RCC 7860 (cell line): Measurements from ENCODE around the gene TSPAN18.

Source experiments
- DNase-seq: peaks from one replicate; pipeline ENCODE4 v3.0.0-alpha.2; 2015; ENCODE audit warnings: low spot score
- FAIRE-seq: peaks from 2 replicates; lab custom pipeline; 2012; peaks lifted over from hg19 to GRCh38; lab: Jason Lieb, UNC

TSPAN18 gene

DNA sequence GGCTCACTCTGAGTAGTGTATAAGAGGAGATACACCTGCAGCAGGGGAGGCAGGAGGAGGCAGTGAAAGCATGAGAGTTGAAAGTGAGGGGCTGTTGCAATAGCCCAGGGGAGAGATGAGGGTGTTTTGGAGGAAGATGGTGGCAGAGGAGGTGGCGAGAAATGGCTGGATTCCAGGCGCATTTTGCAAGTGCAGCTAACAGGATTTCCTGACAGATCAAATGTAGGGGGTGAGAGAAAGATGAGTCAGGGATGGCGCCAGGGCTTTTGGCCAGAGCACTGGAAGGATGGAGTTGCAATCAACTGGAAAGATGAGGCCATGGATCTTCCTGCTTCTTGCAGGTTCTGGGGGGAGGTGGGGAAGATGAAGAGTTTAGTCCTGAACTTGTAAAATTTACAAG lies 16.8 kb upstream of the TSPAN18 start:
- peak; percentile 23 for DNase-seq

DNA sequence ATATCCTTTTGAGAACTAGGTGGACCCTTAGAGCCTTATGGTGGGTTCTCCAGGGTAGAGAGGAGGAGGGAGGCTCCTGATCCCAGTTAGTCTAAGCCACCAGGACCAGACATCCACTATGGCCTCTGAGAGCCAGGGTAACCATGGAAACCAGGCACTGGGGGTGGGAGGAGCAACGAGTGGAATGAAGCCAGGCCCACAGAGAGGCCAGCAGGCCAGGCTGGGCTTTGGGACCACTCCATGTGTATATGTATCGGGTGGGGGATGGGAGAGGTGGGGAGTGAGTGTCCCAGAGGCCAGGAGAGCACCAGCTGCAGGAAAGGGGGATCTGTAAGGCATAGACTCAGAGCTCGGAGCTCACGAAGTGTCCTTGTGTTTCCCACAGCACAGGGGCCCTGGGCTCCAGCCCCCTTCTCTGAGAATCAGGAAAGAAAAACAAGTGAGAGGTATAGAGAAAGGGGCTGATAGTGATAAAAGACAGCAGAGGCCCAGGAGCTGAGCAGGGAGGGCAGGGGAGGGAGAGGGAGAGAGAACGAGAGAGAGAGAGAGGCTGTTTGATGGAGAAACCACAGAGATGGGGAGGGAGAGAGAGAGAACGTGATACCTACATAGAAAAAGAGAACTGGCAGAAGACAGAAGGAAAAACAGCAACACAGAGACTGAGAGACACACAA lies 15.5 kb upstream of the TSPAN18 start:
- no peak for DNase-seq
- no peak for FAIRE-seq

More for the DNA sequence above, 16.8 kb upstream of the TSPAN18 start:
- FAIRE-seq = no peak

DNA sequence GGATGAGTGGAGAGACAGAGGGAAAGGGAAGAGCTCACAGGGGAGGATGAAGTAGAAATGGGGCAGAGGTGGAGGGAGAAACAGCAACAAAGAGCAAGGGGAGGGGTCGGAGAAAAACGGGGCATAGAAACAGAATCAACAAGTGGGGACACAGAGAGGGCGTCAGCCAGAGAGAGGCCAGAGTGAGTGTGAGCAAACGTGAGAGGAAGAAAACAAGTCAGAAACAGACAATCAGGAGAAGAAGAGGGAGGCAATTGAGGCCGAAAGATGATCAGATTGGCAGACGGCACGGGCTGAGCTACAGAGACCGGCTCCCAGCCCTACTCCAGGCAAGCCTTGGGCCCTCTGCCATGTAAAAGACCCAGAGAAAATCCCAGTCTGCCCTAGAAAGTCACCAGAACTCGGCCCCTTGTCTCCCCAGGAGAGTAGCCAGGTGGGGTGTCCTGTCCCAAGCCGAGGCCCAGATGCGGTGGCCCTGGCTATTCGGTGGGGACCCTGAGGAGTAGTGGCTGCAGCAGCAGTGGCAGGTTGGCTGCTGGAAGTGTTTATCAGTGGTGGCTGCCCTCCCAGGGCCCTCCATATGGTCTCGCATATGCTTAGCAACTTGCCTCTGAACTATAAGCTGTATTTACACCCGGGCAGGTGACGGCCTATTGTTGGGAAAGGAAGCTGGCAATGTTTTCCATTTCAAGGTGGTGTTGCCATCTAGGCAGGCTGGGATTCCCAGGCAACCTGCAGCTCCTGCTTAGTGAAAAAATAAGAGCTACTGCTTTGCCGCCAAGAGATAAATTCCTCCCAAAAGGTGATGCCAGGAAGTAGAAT lies 14.8 kb upstream of the TSPAN18 start:
- FAIRE-seq = no peak
- DNase-seq = no peak

- DNase-seq = no peak
- no peak for FAIRE-seq
Observed at GRCh38 chr11:44713022-44713421, 13.7 kb upstream of the TSPAN18 start.

- DNase-seq (no peak), FAIRE-seq (no peak)
Observed at GRCh38 chr11:44716256-44716655, 10.5 kb upstream of the TSPAN18 start.

- DNase-seq = no peak
- FAIRE-seq = no peak
Observed at GRCh38 chr11:44718057-44718456, 8.7 kb upstream of the TSPAN18 start.

GRCh38 chr11:44718612-44719390 lies 8.0 kb upstream of the TSPAN18 start:
- DNase-seq = no peak
- no peak for FAIRE-seq

DNA sequence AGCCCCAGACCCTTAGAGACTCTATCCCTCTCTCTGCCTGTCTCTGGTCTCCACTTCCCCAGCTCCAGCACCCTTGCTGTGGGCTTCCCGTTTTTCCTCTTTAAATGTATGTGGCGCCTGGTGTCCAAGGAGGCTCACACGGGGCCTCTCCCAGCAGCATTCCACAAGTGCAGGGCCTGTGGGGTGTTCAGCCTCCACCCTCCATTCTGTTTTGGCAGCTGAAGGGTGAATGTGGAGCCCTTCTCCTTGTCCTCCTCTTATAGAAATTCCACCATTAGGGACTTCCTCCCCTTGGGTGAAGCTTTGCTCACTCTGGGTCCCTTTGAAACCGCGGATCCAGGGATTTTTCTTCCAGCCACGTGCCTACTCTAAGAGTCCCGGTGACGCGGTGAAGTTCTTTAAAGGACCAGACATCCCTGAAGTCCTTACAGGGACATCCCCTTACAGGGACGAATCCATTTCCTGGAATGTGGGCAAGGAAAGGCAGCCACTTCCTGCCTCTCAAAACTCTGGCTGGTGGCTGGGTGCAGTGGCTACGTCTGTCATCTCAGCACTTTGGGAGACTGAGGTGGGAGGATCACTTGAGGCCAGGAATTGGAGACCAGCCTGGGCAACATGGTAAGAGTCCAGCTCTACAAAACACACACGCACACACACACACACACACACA lies 1.6 kb upstream of the TSPAN18 start:
- FAIRE-seq (no peak), DNase-seq (no peak)

GRCh38 chr11:44725757-44726282 lies 942 bp upstream of the TSPAN18 start:
- FAIRE-seq = no peak

GRCh38 chr11:44727114-44727372 lies 281 bp downstream of the TSPAN18 start:
- FAIRE-seq (no peak), DNase-seq (no peak)

More at GRCh38 chr11:44725757-44726282, 942 bp upstream of the TSPAN18 start:
- no peak for DNase-seq

DNA sequence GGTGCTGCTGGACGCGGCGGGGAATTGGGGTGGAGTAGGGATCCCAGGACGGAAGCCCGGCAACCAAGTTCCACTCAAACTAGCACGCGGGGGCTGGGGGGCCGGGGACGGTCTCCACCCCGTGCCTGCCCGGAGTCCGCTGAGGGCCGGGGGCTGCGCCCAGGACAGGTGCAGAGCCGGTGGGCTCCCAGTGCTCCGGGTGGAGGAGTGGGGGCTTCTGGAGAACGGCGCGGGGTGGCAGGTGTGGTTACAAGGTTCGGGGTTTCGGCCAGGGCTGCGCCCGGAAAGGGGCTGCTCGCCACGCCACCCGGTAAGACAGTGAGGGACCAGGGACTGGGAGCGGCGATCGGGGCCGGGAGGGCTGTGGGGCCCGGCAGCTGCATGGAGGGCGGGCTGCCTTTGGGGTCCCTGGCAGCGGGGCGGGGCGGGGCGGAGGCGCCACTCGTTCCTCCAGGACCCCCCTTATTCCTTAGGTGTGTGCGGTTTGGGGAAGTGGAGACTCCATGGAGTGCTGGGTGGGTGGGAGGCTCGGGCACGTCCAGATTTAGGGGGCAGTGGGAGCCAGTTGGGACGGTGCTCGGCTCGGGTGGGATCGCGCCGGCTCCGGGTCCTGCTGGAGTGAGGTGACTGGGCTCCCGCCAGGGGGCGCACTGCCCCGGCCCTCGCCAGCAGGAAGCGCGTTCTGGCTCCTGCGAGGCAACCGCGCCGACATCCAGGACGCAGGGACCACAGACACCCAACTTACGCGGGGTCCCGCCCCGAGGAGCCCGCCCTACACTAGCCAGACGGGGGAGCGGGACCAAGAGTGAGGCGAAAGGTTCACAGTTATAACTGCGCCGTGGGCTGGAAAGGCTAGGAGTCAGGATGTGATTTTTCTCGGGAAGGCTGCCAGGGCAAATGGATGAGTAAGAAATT lies 868 bp downstream of the TSPAN18 start:
- FAIRE-seq = no peak

DNA sequence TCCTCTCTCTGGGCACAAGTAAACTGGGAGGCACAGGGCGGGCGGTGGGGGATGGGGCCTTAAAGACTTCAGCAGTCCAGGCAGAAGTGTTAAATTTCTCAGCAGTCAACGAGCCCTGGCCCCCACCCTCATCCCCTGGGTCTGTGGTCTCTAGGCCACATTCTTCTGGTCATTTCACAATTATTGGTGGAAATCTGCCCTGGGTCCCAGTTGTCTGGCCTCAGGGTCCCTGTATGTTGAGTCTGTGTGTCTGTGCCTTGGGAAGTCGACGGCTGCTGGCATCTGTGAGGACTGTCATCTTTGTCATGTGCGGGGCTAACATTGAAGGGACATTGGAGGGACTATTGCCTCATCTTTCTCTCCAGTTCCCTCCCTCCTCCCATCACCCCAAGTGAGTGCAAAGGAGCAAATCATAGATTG lies 1.7 kb downstream of the TSPAN18 start:
- no peak for DNase-seq
- FAIRE-seq = no peak

More for the DNA sequence above, 868 bp downstream of the TSPAN18 start:
- DNase-seq = peak; percentile 9

GRCh38 chr11:44729063-44729462 lies 2.3 kb downstream of the TSPAN18 start:
- FAIRE-seq = no peak
- DNase-seq = no peak

DNA sequence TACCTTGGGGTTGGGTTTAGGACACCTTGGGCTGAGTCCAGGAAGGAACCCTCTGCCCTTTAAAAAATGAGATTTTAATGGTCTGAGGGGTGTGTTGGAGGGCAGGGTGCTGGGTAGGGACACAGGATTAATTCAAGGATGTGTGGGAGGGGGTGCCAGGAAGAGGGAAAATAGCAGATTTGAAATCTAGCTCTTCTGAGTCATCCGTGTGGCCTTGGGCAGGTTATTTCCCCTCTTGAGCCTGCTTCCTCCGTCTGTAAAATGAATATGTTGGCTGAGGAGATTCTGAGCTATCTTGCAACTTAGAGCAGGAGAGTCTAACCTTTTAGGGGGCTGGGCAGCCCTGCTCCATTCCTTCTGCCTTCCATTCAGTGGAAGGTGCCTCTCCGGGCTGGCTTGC lies 3.0 kb downstream of the TSPAN18 start:
- no peak for DNase-seq
- no peak for FAIRE-seq

- FAIRE-seq = no peak
Observed at GRCh38 chr11:44730775-44731174, 4.0 kb downstream of the TSPAN18 start.

GRCh38 chr11:44731685-44732430 lies 5.1 kb downstream of the TSPAN18 start:
- no peak for DNase-seq
- no peak for FAIRE-seq

More at GRCh38 chr11:44730775-44731174, 4.0 kb downstream of the TSPAN18 start:
- no peak for DNase-seq

DNA sequence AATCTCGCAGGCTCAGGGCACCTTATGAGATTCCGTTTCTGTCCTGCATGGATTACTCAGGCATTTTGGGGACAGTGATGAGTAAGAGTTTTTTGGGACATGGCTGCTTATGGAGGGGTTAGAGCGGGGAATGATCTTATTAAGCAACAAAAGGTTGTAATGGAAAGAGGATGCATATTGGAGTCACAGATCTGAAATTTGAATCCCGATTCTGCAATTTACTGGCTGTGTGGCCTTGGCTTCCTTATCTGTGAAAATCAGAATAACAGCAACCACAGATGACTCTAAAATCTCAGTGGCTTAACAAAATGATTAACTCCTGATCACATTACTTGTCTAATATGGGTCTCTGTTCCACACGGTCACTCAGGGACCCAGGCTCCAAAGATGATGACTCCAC lies 5.8 kb downstream of the TSPAN18 start:
- DNase-seq (no peak), FAIRE-seq (no peak)

GRCh38 chr11:44733877-44734276 lies 7.1 kb downstream of the TSPAN18 start:
- FAIRE-seq = no peak
- DNase-seq = no peak

DNA sequence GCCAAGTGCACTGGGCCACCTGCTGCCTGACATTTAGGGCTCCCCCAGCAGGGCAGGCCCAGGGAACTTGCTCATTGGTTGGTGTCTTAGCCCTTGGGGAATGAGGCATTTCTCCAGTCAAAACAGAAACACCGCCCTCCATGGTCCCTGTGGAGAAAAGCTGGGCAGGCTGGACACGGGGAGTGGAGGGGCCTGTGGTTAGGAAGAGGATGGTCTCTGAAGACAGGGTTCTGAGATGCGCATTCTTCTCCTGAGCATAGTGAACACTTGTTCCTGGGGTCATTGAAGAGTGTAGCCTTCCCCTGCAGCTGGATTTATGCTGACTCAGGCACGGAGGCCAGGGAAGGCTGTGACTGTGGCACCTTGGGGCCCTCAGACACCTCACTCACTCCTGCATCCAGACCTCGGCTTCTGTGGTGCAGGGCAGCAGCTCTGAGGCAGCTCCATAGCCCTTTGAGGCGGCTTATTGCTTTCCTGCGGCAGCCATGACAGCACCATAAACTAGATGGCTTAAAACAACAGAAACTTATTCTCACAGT lies 8.2 kb downstream of the TSPAN18 start:
- FAIRE-seq (no peak), DNase-seq (no peak)
